Smooth muscle cell of the umbilical artery (primary cell): ENCODE measurements around the gene FAM221B. TPM values are rescaled to one million over a fixed set of nuclear protein-coding genes. Genes with fewer than 3 reads are reported as not detected.

ENCODE experiments used
- total RNA-seq: library from RNA; depleted of rRNA; stranded (reverse); fragments of >200 nt; gene quantifications from 2 replicates; pipeline ENCODE4 v1.2.3, GENCODE V29; 2014

The FAM221B gene, protein sequence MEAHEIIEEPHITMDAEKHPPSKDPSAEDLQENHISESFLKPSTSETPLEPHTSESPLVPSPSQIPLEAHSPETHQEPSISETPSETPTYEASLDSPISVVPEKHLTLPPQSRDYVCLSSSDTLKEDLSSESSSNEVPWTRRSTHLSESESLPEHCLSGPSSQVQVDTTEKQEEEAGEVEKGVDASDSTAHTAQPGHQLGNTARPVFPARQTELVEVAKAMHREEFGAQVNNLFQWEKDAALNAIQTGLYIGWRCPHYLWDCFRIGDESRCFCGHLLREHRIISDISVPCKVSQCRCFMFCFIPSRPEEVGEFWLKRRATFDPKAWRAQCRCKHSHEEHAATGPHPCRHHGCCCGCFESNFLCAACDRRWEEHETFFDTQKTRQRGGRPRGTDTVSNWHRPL
- not detected in 2 replicates for total RNA-seq

DNA sequence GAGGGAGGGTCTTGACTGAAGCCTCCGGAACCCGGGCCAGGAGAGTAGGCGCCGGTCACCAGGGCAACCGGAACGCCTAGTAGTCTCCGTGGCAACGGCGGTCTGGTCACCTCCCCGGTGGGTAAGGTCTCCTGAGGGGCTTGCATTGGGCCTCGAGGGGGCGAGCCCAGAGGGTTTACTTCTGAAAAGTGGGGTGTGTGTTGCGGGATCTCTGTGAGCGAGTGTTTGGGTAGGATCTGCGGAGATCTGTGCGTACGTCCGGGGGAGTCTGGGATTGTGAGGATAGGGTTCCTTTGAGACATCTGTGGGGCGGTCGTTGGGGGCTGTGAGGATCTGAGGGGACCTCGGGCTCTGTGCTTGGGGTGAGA lies at the start of gene FAM221B:
Gene FAM221B, minus strand, starts transcription at position 17 of the 368 bp plus-strand sequence. CDS start 2,571 bp downstream, outside the sequence.

DNA sequence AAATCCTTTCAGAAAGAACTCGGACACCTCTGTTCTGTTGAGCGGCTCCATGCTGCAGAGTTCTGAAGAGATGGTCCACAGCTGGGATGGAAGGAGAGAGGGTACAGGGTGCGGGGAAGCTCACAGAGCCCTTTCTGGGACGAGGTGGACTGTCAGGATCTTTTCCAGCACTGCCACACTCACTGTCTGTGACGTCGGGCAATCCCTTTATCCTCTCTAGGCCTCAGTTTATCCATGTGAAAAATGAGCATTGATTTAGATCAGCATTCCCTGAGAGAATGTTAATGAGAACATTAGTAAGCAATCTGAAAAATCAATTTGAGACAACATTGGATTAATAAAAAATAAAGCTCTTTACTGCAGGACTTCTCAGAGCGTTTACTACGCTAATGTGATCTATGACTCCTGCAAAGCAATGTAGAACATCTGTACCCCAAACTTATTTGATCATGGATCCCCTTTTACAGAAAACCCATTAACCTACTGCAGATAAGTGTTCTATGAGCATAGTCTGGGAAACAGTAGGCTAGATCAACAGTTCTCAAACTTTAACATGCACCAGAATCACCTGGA lies 41.9 kb upstream of the FAM221B start, which contains the start of gene OR13J1:
Gene OR13J1, minus strand, starts transcription at position 51 of the 573 bp plus-strand sequence. Its CDS starts 0 bp downstream, at position 51.

DNA sequence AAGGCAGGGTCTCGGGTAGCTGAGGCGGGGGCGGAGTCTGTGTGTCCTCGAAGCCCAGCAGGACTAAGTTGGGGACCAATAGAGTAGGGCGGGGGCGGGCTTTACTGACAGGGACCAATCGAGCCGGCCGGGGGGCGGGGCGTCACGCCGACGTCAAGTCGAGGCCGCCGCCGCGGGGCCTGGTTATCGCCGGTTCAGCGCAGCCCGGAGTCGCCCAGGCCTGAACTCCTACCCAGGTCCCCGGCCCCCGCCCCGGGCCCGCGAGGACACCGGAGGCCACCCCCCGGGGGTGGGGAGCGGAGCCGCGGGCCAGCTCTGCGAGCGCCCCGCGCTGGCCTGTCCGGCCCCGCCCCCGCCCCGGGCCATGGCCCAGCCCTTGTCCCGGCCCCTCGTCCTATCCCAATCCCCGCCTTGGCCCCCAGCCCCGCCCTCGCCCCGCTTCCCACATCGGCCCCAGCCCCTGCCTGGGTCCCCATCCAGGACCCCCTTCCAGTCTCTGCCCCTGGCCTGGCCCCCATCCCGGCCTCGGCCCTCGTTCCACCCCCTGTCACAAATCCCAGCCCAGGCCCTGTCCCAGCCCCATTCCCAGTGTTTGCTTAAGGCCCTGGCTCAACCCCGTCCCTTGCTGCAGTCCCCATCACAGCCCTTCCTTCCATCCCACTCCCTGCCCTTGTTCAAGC lies 692 bp upstream of the FAM221B start, which contains the start of gene TMEM8B:
Gene TMEM8B, plus strand, starts transcription at position 145 of the 680 bp plus-strand sequence. Its CDS starts 220 bp downstream, at position 365.

DNA sequence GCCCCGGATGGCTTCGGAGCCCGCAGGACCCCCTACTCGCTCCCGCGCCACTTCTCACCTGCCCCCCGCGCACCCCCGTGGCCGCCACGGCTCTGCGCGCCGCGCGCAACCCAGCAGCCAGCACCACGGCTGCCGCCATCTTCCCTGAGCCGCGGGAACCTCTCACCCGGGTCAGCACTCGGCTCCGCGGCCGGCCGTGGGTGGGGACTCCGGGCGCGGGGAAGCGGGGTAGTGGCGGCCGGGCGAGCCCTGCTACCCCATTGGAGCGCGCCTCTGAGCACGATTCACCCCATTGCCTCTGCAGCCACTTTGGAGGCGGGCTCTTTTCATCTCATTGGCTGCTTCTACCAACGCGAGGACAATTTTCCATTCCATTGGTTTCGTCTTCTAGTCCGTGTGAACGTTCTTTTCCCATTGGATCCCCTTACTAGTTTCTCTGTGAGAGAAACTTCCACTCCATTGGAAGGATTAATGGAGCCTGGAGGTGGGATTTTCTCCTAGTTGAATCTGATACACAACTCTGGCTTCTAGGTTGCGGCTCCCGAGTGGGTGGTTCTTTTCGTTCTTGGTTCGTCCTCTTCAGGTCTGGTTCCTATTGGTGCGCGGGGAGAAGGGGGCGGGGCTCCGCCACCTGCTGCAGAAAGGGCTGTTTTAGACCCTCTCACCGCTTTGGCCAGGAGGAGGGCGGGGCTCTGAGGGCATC lies 13.5 kb downstream of the FAM221B start, which contains the start of gene HINT2:
Gene HINT2, minus strand, starts transcription at position 202 of the 703 bp plus-strand sequence. Its CDS starts 63 bp downstream, at position 139.

DNA sequence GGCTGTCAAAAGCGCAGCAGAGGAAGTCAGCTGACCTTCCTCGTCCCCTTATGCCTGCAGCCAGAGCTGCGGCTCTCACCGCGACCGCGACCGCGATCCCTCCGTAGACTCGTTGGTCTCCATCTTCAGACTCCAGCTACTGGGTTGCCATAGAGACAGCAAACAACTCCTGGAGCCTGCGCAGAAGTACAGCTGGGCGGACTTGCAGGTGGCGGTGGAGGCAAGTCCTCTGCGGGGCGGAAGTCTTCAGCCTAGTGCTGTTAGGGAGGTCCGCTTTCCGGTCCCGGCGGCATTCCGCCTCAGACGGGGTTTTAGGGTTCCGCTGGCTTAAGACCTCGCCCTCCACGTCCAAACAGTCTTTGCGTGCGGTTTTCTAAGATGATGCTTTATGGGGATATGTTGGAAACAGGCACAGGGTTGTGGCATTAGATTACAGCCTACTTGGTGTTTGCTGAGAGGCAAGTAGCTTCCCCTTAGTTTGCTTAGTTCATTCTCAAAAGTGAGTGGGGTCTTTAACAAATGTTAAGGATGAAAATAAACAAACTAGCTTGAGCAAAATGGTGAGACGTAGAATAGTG lies 16.4 kb downstream of the FAM221B start, which contains the start of gene SPAG8:
Gene SPAG8, minus strand, starts transcription at position 238 of the 578 bp plus-strand sequence. Its CDS starts 115 bp downstream, at position 123.

DNA sequence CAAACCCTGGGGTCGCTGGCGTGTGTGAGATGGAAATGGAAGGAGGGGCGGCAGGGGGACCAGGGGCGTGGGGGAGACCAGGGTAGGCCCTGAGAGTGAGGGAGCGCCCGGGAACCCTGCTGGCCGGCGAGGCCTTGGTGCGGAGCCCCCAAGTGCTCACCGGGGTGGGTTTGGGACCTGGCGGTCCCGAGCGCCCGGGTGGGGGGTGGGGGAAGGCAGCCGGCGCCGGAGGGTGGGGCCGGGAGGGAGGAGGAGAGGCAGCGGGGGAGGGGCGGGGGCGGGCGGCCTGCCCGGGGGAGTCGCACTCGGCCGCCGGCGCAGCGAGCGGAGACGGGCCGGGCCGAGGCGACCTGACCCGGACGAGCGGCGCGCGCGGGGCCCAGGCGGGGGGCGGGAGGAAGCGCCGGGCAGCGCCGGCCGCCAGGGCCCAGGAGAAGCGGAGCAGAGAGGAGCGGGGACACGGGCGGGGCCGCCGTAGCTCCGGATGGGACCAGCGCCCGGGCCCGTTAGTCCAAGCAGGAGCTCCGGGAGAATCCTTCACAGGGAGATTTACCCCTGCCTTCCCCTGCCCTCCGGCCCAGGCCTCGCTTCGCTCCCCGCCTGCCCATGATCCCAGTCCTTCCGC lies 37.1 kb downstream of the FAM221B start, which contains the start of gene NPR2:
Gene NPR2, plus strand, starts transcription at position 295 of the 625 bp plus-strand sequence. CDS start 818 bp downstream, outside the sequence.

Other genes with a start within 250 kb of the FAM221B start
- 11.9 and 12.2 TPM in 2 replicates for gene TESK1, start 223.5 kb downstream of the FAM221B start, total RNA-seq
- gene CD72, start 210.3 kb downstream of the FAM221B start, total RNA-seq, result 0.32 and 1.2 TPM in 2 replicates
- not detected in 2 replicates for gene SIT1, start 177.8 kb downstream of the FAM221B start, total RNA-seq
- gene RMRP, start 170.7 kb downstream of the FAM221B start, total RNA-seq, result 680 and 5,299 TPM in 2 replicates
- 9.2 and 13.7 TPM in 2 replicates for gene CCDC107, start 170.4 kb downstream of the FAM221B start, total RNA-seq
- gene ARHGEF39, start 163.5 kb downstream of the FAM221B start, total RNA-seq, result 0.30 and 0.92 TPM in 2 replicates
- gene CA9, start 154.8 kb downstream of the FAM221B start, total RNA-seq, result 3.6 and 8.1 TPM in 2 replicates
- gene TPM2, start 138.8 kb downstream of the FAM221B start, total RNA-seq, result 1,294 and 1,826 TPM in 2 replicates
- gene TLN1, start 96.5 kb downstream of the FAM221B start, total RNA-seq, result 548 and 1,223 TPM in 2 replicates
- 97.4 and 118 TPM in 2 replicates for gene CREB3, start 96.1 kb downstream of the FAM221B start, total RNA-seq
- gene GBA2, start 79.5 kb downstream of the FAM221B start, total RNA-seq, result 23.5 and 31.0 TPM in 2 replicates
- 12.5 and 21.2 TPM in 2 replicates for gene RGP1, start 79.4 kb downstream of the FAM221B start, total RNA-seq
- 0.30 and 0.55 TPM in 2 replicates for gene MSMP, start 74.5 kb downstream of the FAM221B start, total RNA-seq
- 30.6 and 38.0 TPM in 2 replicates for gene NPR2, start 37.1 kb downstream of the FAM221B start, total RNA-seq
- gene SPAG8, start 16.5 kb downstream of the FAM221B start, total RNA-seq, result 0.55 and 1.2 TPM in 2 replicates
- gene HINT2, start 13.7 kb downstream of the FAM221B start, total RNA-seq, result 7.5 and 11.9 TPM in 2 replicates
- 2.7 and 6.2 TPM in 2 replicates for gene TMEM8B, start 496 bp upstream of the FAM221B start, total RNA-seq
- not detected in 2 replicates for gene OR13J1, start 41.7 kb upstream of the FAM221B start, total RNA-seq
- 0.30 and 0.51 TPM in 2 replicates for gene HRCT1, start 77.5 kb upstream of the FAM221B start, total RNA-seq
- 0.14 TPM in 1 of 2 replicates, not detected in the other for gene SPAAR, start 80.8 kb upstream of the FAM221B start, total RNA-seq
- gene OR2S2, start 129.4 kb upstream of the FAM221B start, total RNA-seq, result not detected in 2 replicates
- gene RECK, start 208.2 kb upstream of the FAM221B start, total RNA-seq, result 54.0 and 66.6 TPM in 2 replicates